ENCODE data around the gene SERPINE3.

The SERPINE3 gene

DNA sequence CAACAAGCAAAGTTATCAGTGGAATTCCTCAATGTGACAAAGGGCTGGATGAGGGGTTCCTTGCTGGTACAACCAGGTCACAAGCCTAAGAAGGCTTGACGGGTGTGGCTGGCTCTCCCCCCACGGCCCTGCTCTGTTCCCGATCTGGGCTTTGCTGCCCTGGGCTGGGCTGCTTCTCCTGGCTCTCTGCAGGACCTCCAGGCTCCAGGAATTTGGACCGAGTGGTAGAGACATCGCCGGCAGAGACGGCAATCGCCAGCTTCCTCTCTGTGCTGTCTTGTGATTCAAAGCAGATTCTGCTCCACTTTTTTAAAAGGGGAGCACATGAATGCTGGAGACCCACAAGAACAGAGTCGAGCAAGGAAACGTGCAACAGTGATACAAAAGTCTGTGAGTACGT lies at the start of gene SERPINE3:
SERPINE3 (plus strand) TSS at position 338 of the 400 bp plus-strand sequence. CDS start 1,401 bp downstream, outside the sequence.
- no peak for DNase-seq

DNA sequence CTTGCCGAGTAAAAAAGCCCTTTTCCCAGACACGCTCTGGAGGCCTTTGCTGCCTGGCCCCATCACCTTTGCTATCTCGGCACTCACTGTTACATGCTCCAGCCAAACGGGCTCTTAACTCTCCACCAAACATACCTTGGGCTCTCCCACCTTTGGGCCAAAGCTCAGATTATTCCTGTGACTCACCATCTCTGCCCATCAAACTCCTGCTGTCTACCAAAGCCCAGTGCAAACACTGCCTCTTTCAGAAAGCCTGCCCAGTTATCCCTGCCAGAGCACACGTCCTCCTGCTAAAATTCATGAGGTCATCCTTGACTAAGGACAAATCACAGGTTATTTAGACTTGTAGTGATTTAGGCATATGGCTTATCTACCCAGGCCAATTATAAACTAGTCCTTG lies 48.1 kb upstream of the SERPINE3 start:
- no peak for DNase-seq

DNA sequence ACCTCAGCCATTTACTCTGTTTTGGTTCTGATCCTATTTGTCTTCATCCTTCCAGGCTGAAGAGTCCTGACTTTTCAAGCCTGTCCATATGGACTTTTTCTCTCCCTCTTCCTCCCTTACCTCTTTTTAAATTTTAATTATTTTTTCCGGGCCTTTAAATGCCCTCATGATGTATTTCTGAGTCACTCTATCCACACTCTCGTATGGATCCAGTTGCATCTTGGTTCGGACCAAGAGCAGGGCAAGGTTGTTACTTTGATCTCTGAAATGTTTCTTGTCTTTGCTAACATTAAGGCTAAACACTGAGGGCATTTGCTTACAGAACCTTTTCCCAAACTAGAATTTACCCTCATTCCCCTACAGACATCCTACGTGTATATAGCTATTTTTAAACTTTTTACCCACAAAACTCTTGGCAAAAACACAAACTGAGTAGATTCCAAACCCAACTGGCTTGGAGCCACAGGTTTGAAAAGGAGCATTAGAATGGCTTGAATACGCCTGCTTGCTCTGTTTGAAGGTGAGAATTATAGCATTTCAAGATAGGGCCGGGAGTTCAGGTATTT lies 47.4 kb upstream of the SERPINE3 start:
- no peak for DNase-seq

DNA sequence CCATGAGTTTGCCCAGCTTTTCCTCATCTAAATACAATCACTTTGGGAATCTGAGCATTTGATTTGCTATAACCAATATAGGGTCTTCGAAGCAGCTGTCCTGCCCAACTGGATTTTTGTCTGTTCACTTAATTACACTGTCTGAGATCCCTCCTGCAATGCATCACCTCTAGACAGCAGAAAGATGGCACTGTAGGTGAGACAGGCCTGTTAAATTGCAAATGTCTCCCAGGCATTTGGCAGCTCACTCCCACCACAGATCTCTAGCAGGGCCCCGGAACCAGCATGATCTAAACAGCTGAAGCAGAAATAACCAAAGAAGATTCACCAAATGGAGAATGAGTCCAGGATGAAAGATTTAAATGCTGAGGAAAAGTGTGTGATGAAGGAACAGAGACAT lies 41.9 kb upstream of the SERPINE3 start:
- DNase-seq = no peak

DNA sequence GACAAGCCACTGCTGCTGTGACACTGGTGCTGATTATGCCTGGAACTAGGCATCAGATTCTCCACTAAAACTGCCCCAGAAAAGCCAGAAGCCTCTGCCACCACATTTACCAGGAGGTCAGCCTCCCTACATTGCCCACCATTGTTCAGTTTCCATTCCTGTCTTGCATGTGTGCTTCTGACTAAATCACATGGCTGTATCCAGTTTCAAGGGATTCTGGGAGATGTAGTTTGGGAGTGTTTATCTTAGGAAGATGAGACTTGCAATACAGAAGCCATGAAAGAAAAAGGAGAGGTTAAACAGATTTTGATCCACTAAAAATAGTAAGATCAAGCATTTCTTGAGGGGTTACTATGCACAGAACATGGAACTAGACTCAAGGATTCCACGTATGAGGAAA lies 40.7 kb upstream of the SERPINE3 start:
- DNase-seq = no peak

DNA sequence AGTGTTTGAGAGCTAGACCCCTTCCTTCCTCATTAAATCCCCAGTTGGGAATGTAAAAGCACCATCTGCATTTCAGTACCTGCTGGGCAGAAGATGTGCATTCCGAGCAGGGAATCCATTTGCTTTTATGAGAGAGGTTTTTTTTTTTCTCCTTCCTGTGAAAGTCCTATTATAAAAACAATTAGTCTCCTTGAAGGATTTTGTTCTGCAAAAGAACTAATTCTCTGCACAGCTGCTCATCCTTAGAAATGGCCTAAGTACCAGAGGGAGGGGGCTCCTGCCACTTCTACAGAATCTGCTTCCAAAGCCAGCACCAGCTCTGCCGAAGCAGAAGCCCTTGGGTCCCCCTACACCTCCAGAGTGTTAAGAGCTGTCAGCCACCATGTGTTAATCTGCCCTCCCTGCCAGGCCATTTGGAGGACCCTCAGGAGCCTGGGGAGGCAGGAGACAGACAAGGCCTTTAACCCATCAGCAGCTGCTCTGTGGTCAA lies 36.4 kb upstream of the SERPINE3 start:
- DNase-seq = no peak

DNA sequence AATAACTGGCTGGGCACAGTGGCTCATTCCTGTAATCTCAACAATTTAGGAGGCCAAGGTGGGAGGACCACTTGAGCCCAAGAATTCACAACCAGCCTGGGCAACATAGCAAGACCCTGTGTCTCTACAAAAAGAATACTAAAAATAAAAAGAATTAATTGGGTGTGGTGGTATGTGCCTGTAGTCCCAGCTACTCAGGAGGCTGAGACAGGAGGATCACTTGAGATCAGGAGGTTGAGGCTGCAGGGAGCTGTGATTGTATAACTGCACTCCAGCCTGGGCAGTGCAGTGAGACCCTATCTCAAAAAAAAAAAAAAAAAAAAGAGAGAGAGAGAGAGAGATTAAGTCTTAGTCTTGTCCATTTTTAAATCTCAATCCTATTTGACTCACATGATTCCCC lies 35.6 kb upstream of the SERPINE3 start:
- no peak for DNase-seq

DNA sequence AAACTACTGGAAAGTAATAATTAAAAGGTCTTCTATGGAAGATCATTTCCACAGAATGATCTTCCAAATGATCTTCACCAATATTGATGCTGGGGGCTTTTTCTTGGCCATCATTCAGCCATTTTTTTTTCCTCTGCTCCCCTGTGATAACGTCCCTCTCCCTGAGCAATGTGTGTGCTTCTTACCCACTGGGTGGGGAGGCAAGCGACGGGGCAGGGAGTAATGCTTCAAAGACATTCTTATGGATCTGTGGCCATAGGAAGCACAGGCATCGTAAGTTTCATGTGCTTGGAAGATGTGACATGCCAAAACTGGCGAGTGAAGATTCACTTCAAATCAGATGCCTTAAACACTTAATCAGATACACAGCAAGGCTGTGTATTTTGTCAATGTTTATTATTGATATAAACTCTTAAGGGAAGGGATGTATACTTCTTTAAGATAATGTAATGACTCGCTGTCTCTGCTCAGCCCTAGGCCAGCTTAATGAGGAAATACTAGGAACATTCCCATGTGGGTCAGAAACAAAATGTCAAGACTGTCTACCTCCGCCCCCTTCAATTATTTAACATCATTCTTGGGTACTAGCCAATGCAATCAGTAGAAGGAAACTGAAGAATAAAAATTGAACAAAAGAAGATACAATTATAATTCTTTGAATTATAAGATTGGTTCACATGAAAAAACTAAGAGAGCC lies 34.1 kb upstream of the SERPINE3 start:
- DNase-seq = no peak

DNA sequence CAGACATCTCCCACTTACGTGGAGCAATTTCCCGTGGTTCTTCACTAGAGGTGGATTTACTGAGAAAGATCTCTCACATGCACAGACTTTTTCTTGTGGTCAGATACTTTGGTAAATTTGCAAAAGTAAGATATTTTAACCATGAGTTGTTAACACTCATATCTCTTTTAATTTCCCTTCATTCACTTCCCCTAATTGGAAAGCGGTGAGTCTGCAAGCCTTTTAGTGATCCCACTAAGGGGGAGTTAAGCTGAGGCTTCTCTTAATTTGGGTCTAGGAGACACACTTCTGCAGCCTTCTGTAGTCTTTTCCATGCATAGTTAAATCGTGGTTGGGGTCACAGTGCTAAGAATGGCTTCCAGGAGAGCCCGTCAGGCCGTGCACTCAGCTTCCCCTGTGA lies 30.7 kb upstream of the SERPINE3 start:
- DNase-seq = no peak

DNA sequence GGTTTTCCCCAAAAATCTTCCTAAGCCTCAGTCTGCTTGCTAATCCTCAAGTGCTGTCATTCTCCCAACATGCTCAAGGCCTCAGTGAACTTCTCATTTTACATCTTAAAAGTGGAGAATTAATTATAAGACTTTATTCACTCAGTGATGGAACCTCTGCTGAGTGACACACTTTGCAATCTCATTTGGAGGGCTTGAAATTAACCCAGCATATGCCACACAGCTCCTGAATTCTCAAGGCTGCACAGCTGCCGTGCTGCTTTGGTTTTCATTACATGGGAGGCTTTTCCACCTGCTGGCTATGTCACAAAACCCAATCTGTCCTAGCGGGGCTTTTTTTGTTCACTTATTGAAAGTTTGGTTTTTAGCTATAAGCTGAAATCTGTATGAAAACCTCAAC lies 28.3 kb upstream of the SERPINE3 start:
- DNase-seq = no peak

DNA sequence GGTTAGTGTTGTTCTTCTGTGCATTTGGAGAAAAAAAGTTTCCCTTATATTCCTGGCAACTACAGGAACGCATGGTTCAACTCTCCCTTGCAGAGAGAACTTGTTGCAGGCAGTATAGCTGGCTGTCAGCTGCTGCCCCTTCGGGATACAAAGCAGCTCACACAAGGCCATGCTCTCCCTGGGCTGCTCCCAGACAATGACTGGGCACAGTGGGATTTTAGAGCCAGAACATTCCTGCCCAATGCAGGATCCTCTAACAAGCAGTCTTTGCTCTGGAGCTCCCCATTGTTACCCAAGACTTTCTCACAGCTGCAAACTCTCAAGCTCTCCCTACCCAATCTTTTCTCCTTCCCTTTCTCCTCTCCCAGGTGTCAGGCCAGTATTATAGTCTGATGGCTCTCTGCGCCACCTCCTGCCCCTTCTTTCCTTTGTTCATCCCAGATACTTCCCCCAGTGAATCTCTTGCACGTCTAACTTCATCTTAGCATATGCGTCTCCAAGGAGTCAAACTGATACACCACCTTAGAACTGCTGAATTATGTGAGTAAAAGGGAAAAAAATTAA lies 27.5 kb upstream of the SERPINE3 start:
- no peak for DNase-seq

DNA sequence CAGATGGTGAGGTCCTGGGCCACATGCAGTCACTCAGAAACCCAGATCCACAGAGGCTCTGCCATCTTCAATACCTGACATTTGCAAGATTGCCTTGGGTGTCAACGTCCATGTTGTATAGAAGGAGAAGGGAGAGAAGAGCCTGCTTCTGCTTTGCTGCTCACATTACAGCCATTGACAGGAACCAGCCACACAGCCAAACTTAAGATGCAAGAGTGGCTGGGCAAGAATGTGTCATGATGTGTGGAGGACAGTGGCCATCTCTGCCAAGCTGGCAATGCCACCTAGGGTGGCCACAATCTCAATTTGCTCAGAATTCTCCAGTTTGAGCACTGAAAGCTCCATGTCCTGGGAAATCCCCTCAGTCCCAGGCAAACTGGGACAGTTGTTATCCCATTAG lies 25.9 kb upstream of the SERPINE3 start:
- no peak for DNase-seq

DNA sequence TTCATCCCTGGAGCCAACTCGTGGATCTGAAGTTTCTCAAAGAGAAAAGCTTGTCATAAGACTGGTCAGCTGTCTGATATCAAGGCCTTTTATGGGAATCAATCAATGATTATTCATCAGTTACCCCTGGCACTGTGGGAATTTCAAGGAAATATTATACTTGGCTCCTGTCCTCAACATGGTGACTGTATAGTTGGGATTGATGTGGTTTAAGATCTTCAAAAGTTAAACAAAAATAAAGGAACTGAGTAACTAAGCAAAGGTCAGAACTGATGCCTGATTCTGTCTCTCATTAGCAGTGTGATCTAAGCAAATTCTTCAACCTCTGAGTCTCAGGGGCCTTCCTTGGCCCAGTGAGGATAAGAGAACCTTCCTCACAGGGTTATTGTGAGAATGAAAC lies 22.2 kb upstream of the SERPINE3 start:
- DNase-seq = no peak

DNA sequence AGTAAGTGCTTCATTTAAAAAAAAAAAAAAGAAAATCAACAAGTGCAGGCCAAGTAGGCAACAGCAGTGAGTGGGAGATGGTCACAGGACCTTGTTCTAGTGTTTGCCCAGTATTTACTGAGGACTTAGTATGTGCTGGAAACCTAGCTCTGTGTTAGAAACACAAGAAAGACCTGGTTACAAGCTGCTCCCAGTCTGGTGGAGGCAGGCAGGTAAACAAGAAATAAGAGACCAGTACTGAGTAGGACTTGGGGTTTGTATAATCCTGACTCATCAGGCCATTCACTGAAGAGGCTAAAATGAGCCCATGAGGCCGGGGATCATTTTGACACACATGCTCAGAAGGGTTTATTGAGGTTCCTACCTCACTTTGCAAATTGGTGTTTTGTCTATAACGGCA lies 21.5 kb upstream of the SERPINE3 start:
- DNase-seq = no peak

DNA sequence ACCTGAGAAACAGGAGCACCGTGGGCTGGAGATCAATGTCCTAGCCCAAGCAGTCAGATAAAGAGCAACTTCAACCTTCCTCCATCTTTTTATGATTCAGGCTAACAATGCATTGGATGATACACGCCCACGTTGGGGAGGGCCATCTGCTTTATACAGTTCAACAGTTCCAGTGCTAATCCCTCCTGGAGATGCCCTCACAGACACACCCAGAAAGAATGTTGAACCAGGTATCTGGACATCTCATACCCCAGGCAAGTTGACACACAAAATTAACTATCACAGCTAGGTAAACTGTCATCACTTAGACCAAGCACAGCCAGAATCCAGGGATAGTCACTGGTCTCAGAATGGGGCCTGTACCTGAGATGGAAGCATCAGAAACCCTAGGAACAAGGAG lies 20.6 kb upstream of the SERPINE3 start:
- DNase-seq = no peak

DNA sequence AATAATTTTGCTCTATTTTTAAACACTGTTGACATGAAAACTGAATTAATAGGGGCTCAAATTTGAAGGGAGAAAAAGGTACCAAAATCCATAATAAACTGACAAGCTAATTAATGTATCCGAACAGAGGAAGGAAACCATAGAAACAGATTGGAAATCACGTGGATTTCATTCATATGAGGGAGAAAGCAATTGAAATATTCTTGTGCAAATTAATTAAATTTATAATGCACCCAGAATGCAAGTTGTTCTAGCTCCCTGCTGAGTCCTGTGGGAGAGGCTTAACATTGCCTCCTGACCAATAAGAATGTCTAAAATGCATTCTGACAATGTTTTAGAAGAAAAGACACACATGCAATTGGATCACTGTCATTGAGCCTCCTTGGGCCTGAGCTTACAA lies 17.7 kb upstream of the SERPINE3 start:
- no peak for DNase-seq

DNA sequence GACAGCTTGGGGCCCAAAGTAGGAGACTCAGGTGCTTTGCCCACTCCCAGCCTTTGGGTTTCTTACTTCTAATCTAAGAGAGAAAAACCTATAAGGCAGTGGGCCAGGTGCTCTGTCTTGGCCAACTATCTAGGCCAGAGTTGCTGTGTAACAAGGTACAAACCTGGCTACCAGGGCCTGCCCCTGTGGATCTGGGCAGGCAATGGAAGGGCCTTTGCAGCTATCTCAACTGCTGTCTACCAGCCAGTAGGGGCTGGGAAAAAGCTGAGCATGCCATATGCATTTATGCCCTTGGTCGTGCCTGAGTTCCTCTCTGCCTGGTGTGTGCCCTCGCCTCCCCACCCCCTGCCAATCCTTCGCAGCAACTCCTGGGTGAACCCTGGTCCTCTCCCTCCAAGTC lies 16.7 kb upstream of the SERPINE3 start:
- no peak for DNase-seq

DNA sequence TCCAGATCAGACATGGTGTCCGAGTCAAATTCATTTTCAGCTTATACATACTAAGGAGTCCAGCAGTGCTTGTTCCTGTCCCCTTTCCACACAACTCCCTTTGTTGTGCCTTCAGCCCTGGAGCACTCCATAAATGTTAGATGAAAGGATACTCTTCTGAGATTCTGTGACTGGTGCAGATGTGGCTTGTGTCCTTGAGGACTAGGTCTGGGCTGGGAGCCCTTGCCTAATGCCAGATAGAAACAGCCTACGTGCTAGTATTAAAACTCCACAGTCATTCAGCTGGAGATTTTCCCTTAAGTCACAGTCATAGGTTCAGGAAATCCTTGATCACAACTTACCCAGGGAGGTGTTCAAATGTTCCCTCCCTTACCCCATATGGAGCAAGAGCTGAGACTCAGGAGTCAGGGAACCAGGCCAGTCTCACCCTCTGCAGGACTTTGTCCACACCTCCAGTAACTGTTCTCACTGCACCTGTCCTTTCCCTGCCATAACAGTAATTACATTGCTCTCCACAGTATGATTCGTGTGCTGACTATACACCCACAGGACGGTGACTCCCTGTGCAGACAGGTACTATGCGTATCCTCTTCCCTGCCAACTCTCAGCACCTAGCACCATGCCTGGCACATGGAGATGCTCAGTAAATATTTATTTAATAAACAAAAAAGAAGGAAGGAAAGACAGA lies 15.5 kb upstream of the SERPINE3 start:
- DNase-seq = no peak

DNA sequence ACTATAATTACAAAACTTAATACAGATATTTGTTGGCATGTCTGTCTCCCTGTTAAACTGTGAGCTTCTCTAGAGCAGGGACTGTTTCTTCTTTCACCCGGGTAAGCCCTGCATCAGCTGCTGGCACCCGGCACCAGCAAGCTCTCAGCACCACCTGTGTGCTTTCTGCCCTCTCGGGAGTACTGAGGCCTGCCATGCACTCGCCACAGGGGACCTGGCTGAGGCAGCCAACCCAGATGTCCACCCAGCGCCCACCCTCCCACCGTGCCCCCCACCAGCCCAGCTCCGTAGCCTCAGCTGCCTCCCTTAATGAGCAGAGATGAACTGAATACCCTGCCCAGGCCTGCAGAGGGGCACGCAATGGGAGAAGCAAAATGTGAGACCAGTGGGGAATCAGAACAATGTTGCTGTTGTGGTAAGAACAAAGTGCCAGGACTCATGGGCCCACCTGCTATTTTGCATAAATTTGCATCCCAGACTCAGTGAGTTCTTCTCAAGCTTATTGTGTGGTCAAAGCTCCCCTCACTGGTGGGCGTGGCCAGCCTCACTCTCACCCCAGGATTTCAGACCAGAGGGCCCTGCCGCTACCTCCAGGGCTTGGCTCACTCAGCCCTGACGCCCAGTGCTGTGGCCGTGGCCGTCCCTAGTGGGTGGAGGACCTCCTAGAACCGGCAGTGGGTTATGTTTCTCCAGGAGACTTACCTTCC lies 14.6 kb upstream of the SERPINE3 start:
- no peak for DNase-seq

DNA sequence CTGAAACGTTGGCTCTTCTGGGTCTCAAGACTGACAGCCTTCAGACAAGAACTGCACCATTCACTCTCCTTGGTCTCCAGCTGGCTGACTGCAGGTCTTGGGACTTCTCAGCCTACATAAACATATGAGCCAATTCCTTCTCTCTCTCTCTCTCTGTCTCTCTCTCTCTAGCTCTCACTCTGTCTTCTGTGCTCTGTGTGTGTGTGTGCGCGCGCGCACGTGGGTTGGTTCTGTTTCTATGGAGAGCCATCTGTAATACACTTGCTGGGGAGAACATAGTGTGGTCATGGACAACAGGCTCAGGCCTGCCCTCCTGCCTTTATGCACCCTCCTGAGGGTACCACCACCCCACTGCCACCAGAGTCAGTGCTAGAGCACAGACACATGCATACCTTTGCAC lies 13.7 kb upstream of the SERPINE3 start:
- DNase-seq = no peak

DNA sequence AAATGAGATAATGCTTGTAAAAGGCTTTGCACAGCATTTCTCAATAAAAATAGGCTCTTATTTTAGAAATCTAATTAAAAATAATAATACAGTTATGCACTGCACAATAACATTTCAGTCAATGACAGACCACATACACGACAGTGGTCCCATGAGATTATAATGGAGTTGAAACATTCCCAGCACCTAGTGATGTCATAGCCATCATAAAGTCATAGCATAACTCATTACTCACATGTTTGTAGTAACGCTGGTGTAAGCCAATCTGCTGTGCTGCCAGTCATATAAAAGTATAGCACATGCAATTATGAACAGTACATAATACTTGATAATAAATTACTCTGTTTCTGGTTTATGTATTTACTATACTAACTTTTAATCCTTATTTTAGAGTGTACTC lies 12.7 kb upstream of the SERPINE3 start:
- DNase-seq = no peak

DNA sequence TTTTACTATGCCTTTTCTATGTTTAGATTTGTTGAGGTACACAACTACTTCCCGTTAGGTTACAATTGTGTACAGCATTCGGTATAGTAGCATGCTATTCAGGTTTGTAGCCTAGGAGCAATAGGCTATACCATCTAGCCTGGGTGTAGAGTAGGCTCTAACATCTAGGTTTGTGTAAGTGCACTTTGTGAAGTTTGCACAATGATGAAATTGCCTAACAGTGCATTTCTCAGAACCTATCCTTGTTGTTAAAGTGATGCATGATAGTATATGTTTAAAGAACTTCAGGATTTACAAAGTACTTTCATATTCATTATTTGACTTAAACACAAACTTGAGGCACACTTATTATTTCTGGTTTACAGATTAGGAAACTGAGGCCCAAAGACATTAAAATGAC lies 11.5 kb upstream of the SERPINE3 start:
- no peak for DNase-seq

DNA sequence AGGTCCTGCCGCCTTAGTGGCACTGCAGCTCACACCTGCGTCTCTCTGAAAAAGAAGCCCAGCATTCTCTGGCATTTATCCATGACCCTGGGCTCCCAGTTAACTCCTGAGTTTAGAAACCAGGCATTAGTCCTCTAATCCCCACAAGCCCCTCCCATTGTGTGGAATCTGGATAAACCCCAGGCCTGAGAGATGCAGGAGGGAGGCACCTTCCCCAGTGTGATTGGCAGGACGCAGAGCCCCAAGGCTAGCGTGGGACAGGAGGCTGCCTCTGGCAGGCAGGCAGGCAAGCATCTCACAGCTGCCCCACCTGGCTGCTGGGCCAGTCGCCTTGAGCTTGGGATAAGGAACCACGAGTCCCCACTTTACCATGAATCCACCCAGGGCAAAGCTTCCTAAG lies 11.0 kb upstream of the SERPINE3 start:
- DNase-seq = no peak

Data from activated CD4-positive, CD25-positive, alpha-beta regulatory T cell (primary cell).